ENCODE data around the gene SKIDA1.

The SKIDA1 gene

DNA sequence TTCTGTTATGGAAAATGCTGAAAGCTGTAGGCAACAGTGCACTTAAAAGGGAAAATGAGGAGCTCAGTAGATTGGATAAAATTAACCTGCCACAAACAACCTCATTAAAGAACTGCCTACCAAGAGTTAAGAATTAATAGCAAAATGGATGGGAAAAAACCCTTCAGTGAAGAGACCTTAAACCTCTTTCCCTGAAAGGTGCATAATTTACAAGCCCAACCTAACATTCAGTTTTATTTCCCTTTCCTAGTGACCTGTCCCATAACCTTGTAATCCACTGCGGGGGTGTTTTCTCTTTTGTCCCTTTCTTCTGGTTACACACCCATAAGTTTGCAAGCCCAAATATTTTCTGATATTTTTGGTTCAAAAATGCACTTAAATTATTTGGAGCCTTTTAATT lies 21.9 kb downstream of the SKIDA1 start:
- DNase-seq = no peak
- H3K9me3 ChIP-seq = no peaks in the 10 kb centered on the region
- H3K36me3 ChIP-seq = no peaks in the 10 kb centered on the region
- no peaks in the 10 kb centered on the region for H3K4me1 ChIP-seq
- TF ChIP-seq, protein P1, sequence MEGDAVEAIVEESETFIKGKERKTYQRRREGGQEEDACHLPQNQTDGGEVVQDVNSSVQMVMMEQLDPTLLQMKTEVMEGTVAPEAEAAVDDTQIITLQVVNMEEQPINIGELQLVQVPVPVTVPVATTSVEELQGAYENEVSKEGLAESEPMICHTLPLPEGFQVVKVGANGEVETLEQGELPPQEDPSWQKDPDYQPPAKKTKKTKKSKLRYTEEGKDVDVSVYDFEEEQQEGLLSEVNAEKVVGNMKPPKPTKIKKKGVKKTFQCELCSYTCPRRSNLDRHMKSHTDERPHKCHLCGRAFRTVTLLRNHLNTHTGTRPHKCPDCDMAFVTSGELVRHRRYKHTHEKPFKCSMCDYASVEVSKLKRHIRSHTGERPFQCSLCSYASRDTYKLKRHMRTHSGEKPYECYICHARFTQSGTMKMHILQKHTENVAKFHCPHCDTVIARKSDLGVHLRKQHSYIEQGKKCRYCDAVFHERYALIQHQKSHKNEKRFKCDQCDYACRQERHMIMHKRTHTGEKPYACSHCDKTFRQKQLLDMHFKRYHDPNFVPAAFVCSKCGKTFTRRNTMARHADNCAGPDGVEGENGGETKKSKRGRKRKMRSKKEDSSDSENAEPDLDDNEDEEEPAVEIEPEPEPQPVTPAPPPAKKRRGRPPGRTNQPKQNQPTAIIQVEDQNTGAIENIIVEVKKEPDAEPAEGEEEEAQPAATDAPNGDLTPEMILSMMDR (IDR thresholded peaks at IDR 0.05; ENCODE audit: low read depth, low read length) = no peak
- H3K27me3 ChIP-seq = no peaks in the 10 kb centered on the region
- no peak overlapping the region for H3K4me3 ChIP-seq (ENCODE audit: low read depth, low read length)

DNA sequence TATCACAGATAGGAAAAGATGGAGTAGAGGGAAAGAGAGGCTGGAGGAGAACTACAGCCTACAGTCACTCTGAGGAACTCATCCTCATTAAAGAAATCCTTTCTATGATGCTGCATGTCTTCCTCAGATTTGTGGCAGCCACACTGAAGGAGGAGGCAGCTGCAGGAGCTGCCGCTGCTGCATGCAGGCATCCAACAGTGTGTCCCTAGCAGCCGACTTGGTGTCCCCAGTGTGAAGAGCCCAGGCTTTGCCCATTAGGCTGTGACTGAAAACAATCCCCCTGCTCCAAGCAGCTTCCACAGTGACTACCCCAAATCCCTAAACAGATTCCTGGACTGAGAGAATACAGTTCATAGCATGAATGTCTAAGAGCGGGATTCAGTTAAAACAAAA lies 23.1 kb downstream of the SKIDA1 start:
- Histone ChIP-seq H3K9me3 (no peaks in the 10 kb centered on the region), H3K36me3 (no peaks in the 10 kb centered on the region), H3K4me1 (no peaks in the 10 kb centered on the region), H3K27me3 (no peaks in the 10 kb centered on the region), H3K4me3 (ENCODE audit: low read depth, low read length) (no peak overlapping the region)
- no peak for DNase-seq
- TF ChIP-seq, protein P1 (IDR thresholded peaks at IDR 0.05; ENCODE audit: low read depth, low read length) = no peak

DNA sequence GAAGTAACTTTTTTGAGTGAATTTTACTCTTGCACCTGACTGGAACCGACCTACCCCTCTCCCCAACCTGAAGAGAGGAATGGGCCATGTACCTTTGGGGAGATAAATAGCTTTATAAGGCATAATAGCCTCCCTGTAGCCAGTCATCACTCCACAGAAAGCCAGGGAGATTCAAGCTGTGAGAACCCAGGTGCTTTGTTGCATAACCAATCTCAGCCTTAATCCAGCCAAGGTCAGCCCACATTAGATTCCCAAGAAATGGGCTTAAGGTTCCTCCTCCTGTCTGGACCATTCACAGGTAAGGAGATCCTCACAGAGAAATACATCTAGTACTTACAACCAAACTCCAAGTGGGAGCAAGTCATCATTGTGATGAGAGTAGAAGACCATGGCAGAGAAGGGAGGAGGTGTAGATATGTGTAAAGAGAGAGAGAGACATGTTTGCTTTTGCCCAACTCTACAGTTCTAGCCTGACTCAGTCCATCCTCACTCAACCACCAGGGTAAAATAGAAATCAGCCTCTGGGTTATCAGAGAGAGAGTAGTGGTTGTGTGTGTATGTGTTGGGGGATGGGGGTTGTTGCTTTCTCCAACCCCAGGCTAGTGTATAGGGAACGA lies 23.6 kb downstream of the SKIDA1 start:
- no peaks in the 10 kb centered on the region for H3K9me3 ChIP-seq
- no peaks in the 10 kb centered on the region for H3K36me3 ChIP-seq
- no peaks in the 10 kb centered on the region for H3K27me3 ChIP-seq
- no peaks in the 10 kb centered on the region for H3K4me1 ChIP-seq
- TF ChIP-seq, protein P1 (IDR thresholded peaks at IDR 0.05; ENCODE audit: low read depth, low read length) = no peak
- no peak overlapping the region for H3K4me3 ChIP-seq (ENCODE audit: low read depth, low read length)
- no peak for DNase-seq

DNA sequence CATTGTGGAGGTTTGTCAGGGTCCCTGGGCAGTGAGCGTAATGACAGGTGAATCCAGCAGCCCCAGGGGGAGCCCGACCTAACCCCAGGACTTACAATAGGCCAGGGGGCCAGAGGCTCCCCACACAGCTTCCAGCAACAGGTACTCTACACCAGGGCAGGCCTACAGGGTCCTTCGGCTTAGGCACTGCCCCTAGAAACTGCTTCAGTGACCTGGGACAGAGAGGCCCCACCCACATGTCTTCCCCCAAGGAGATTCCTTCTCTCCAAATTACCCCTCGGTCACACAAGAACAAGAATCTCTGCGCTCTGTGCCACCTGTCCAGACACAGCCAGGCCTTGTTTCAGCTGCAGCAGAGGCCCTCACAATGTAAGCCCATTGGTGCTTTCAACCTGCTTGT lies 24.4 kb downstream of the SKIDA1 start:
- Histone ChIP-seq H3K4me3 (ENCODE audit: low read depth, low read length) (no peak overlapping the region), H3K27me3 (no peaks in the 10 kb centered on the region), H3K4me1 (no peaks in the 10 kb centered on the region), H3K9me3 (no peaks in the 10 kb centered on the region), H3K36me3 (no peaks in the 10 kb centered on the region)
- no peak for DNase-seq
- TF ChIP-seq, protein P1 (IDR thresholded peaks at IDR 0.05; ENCODE audit: low read depth, low read length) = no peak

DNA sequence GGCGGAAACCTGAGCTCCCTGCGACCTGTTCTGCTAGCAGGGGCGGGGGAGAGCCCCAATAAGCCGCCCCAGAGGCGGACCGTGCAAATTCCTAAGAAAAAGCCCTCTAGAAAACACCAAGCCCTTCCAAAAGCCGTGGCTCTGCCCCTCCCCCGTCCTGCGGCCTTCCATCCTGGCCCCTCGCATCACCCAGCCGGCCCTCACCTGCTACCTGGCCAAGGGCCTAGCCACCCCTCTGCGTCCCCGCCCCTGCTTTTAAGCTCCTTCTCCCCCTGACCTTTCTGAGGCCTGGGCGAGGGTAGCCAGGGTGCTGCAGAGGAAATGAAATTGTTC lies 24.9 kb downstream of the SKIDA1 start:
- H3K4me1 ChIP-seq = no peaks in the 10 kb centered on the region
- no peak for DNase-seq
- no peak overlapping the region for H3K4me3 ChIP-seq (ENCODE audit: low read depth, low read length)
- TF ChIP-seq, protein P1 (IDR thresholded peaks at IDR 0.05; ENCODE audit: low read depth, low read length) = no peak
- no peaks in the 10 kb centered on the region for H3K9me3 ChIP-seq
- no peaks in the 10 kb centered on the region for H3K27me3 ChIP-seq
- H3K36me3 ChIP-seq = no peaks in the 10 kb centered on the region

DNA sequence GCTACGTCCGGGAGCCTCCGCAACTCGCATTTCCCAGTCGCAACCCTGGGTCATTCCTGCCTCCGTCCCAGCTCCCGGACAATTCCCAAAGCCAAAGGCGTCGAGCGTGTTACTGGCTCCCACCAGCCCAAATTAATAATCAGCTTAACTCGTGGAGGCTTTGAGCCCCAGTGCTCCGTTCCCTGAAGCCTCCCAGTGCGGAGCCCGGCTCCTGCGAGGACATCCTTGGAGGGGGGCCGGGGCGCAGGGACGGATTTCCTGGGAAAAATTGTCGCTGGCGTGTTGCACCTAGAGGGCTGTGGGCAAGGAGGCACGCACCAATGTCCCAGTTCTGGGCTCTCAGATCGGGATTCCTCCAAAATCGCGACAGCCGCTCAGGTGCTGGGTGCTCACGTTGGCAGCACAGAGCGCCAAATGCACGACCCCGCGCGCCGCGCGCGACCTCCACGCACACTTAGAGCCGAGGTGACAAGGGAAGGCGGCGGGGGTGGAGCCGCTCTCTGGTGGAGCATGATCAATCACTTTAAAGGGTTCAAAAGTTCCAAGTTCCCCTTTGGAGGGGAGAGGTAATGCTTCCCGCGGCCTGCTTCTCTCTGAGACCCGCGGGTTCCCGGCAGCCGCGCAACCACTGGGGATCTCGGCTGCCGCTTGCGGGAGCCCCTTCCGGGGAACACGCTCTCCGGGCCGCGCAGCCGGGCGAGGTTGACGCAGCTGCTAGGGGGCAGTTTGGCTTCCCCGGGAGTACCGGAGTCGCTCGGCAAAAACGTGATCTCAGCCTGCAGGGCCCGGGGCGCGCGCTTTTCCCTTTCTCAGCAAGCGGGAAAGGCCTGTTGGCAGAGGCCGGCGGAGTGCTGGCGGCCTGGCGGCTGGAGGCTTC lies 25.5 kb downstream of the SKIDA1 start:
- TF ChIP-seq, protein P1 (IDR thresholded peaks at IDR 0.05; ENCODE audit: low read depth, low read length) = no peak
- no peak for DNase-seq
- Histone ChIP-seq H3K27me3 (no peaks in the 10 kb centered on the region), H3K36me3 (no peaks in the 10 kb centered on the region), H3K4me1 (no peaks in the 10 kb centered on the region), H3K4me3 (ENCODE audit: low read depth, low read length) (no peak overlapping the region), H3K9me3 (no peaks in the 10 kb centered on the region)
